PC-3 (cell line): ENCODE results near the gene C1QL1.

Source experiments
- EZH2 ChIP-seq: fragments of 300-600 bp; sonication (generic); IDR thresholded peaks from one replicate; pipeline ENCODE4 v1.6.1; 2017; ENCODE audit warnings: antibody characterized with exemption, mild to moderate bottlenecking, low read length; ENCODE audit not compliant: unreplicated experiment
- EZH2phosphoT487 ChIP-seq: fragments of 300-600 bp; sonication (generic); IDR thresholded peaks from 2 replicates; pipeline ENCODE4 v1.6.1; 2018; ENCODE audit warnings: mild to moderate bottlenecking, antibody characterized with exemption, low read length, borderline replicate concordance
- TF ChIP-seq, protein P1 (sequence below): fragments of 300-600 bp; sonication (generic); conservative IDR thresholded peaks from 2 replicates; pipeline ENCODE4 v1.5.1; 2017; ENCODE audit warnings: antibody characterized with exemption, low read depth, mild to moderate bottlenecking, low read length

DNA sequence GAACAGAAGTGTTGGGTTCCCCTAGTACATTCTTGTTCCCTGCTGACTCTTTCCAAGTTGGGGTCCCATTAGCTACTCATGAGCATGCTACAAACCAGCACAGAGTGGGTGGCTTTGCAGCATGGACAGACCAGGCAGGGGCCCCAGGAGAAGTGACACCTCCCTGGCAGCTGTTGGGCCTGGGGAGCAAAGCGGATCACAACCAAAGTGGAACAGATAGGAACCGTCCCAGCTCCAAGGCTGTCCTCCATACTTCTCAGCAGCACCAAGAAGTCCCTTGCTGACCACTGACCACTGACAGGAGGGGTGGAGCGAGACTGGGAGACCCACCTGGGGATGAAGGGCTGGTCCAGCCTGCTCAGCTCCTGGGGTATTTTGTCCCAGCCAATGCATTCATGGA lies 40.4 kb downstream of the C1QL1 start:
- TF ChIP-seq, protein P1, sequence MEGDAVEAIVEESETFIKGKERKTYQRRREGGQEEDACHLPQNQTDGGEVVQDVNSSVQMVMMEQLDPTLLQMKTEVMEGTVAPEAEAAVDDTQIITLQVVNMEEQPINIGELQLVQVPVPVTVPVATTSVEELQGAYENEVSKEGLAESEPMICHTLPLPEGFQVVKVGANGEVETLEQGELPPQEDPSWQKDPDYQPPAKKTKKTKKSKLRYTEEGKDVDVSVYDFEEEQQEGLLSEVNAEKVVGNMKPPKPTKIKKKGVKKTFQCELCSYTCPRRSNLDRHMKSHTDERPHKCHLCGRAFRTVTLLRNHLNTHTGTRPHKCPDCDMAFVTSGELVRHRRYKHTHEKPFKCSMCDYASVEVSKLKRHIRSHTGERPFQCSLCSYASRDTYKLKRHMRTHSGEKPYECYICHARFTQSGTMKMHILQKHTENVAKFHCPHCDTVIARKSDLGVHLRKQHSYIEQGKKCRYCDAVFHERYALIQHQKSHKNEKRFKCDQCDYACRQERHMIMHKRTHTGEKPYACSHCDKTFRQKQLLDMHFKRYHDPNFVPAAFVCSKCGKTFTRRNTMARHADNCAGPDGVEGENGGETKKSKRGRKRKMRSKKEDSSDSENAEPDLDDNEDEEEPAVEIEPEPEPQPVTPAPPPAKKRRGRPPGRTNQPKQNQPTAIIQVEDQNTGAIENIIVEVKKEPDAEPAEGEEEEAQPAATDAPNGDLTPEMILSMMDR = no peak
- TF ChIP-seq EZH2 (no peak), EZH2phosphoT487 (no peak)
